HFFc6 (cell line): ENCODE data around the gene ARHGEF3. TPM values are rescaled to one million over a fixed set of nuclear protein-coding genes. Genes with fewer than 3 reads are reported as not detected.

Source experiments
- DNase-seq: peaks from one replicate; pipeline ENCODE4 v3.0.0-alpha.2; 2018
- H3K27ac Mint-ChIP-seq: 2 replicates; pipeline ENCODE4 v1.8.0; 2020; ENCODE audit warnings: mild to moderate bottlenecking, mixed read lengths
- H3K27me3 Mint-ChIP-seq: 2 replicates; pipeline ENCODE4 v1.8.0; 2021; ENCODE audit warnings: mild to moderate bottlenecking, moderate library complexity, mixed read lengths; ENCODE audit not compliant: insufficient read depth
- H3K36me3 Mint-ChIP-seq: 2 replicates; pipeline ENCODE4 v1.8.0; 2021; ENCODE audit warnings: low read depth, mixed read lengths
- H3K4me1 Mint-ChIP-seq: 2 replicates; pipeline ENCODE4 v1.8.0; 2020; ENCODE audit warnings: low read depth, mixed read lengths
- H3K4me3 Mint-ChIP-seq: 2 replicates; pipeline ENCODE4 v1.8.0; 2020; ENCODE audit warnings: mild to moderate bottlenecking, moderate library complexity, mixed read lengths
- H3K9me3 Mint-ChIP-seq: 2 replicates; pipeline ENCODE4 v1.8.0; 2020; ENCODE audit warnings: mild to moderate bottlenecking, mixed read lengths
- CTCF ChIP-seq: fragments of 200-600 bp; sonication (generic); IDR thresholded peaks from 2 replicates; pipeline ENCODE4 v1.5.0; 2021; ENCODE audit warnings: antibody characterized with exemption, mild to moderate bottlenecking
- total RNA-seq, 6 experiments: library from RNA; stranded (reverse); fragmentation: NEBNext Ultra II Directional; extraction: Animal tissue kit (Norgen Biotek cat#: 25700); gene quantifications; 2 replicates in 1 of 6; 3 replicates in 5 of 6; pipeline ENCODE4 v1.2.3, GENCODE V29; 2021

Gene ARHGEF3
- total RNA-seq, 6 experiments from 2014 or later, result 1.7 to 5.9 (median 2.4) TPM

GRCh38 chr3:56796202-56796601 lies 5.5 kb downstream of the ARHGEF3 start:
- Mint-ChIP-seq H3K4me3 (no peak overlapping the region), H3K36me3 (no peaks in the 10 kb centered on the region; the same call in 1 of the 2 replicates), H3K4me1 (peaks cover 48% of the 10 kb centered on the region), H3K27ac (no peak overlapping the region), H3K9me3 (no peaks in the 10 kb centered on the region), H3K27me3 (no peaks in the 10 kb centered on the region; the same call in none of the 2 replicates)
- TF ChIP-seq CTCF, result no peak
- DNase-seq, result peak; percentile 52

DNA sequence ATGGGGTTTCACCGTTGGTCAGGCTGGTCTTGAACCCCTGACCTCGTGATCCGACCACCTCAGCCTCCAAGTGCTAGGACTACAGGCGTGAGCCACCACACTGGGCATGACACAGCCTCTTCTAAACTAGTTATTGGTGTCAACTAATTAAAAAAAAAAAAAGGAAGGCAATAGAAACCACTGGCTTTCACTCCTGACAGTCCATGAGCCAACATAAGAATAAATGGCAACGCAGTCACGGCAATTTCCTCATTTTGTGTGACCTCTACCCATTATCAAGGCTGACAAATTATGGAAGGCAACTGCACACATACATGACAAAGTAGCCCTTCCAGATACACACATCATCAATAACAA lies 5.9 kb downstream of the ARHGEF3 start:
- Mint-ChIP-seq H3K4me1 (peaks cover 45% of the 10 kb centered on the region), H3K36me3 (no peaks in the 10 kb centered on the region; the same call in 1 of the 2 replicates), H3K4me3 (no peak overlapping the region), H3K27me3 (no peaks in the 10 kb centered on the region; the same call in none of the 2 replicates), H3K27ac (no peak overlapping the region), H3K9me3 (no peaks in the 10 kb centered on the region)
- no peak for TF ChIP-seq CTCF
- DNase-seq, result no peak

- Mint-ChIP-seq H3K4me1 (peaks cover 45% of the 10 kb centered on the region), H3K27me3 (no peaks in the 10 kb centered on the region; the same call in none of the 2 replicates), H3K27ac (peak overlapping the region; percentile 33; the same call in 1 of the 2 replicates), H3K4me3 (no peak overlapping the region), H3K9me3 (no peaks in the 10 kb centered on the region), H3K36me3 (no peaks in the 10 kb centered on the region; the same call in 1 of the 2 replicates)
- DNase-seq, result no peak
- TF ChIP-seq CTCF, result no peak
Measured at GRCh38 chr3:56795097-56795828, 6.5 kb downstream of the ARHGEF3 start.

GRCh38 chr3:56792193-56792592 lies 9.6 kb downstream of the ARHGEF3 start:
- DNase-seq, result no peak
- H3K4me1 Mint-ChIP-seq, result peaks cover 25% of the 10 kb centered on the region

DNA sequence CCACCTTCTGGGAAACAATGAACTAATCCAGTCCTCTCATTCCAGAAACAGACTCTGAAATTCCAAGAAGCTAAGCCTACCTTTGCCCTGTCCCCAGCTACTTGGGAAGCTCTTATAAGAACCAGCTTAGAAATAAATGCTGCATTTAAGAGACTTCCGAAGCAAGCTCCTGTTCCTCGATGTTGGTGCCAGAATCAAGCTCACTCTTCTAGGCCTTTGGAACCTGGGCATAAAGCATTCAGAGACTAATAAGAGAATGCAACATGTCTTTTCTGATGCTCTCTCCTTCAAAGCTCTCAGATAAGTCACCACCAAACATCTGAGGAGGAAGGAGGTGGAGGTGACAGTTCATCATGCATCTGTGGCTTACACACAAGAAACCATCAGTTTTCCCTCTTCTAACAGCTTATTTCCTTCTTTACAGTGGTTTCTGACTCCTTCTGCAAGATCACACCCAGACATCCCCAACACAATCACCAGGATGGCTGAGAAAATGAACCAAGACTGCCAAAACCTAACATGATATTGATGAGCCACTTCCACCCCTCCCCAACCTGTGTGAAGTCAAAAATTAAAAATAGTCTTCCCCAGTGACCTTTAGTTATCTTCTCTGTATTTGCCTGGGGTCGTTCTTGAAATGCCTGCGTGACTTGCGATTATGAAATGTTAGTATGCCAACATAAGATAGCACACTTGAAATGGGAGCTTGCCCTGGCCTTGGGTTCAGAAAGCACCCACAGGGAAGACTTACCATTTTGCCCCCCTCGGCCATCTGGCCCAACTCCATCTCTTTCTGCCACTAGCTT lies 11.5 kb downstream of the ARHGEF3 start:
- DNase-seq, result no peak
- Mint-ChIP-seq H3K9me3 (no peaks in the 10 kb centered on the region), H3K4me1 (peaks cover 11% of the 10 kb centered on the region), H3K36me3 (no peaks in the 10 kb centered on the region; the same call in 1 of the 2 replicates), H3K4me3 (no peak overlapping the region), H3K27me3 (peaks cover 4% of the 10 kb centered on the region), H3K27ac (no peak overlapping the region)
- no peak for TF ChIP-seq CTCF

More at GRCh38 chr3:56792193-56792592, 9.6 kb downstream of the ARHGEF3 start:
- H3K9me3 Mint-ChIP-seq, result no peaks in the 10 kb centered on the region
- H3K36me3 Mint-ChIP-seq, result no peaks in the 10 kb centered on the region; the same call in 1 of the 2 replicates
- H3K27me3 Mint-ChIP-seq, result no peaks in the 10 kb centered on the region; the same call in none of the 2 replicates
- no peak overlapping the region for H3K27ac Mint-ChIP-seq
- TF ChIP-seq CTCF, result no peak
- no peak overlapping the region for H3K4me3 Mint-ChIP-seq
